Measurements from ENCODE around the gene SLIT3.

Gene SLIT3

DNA sequence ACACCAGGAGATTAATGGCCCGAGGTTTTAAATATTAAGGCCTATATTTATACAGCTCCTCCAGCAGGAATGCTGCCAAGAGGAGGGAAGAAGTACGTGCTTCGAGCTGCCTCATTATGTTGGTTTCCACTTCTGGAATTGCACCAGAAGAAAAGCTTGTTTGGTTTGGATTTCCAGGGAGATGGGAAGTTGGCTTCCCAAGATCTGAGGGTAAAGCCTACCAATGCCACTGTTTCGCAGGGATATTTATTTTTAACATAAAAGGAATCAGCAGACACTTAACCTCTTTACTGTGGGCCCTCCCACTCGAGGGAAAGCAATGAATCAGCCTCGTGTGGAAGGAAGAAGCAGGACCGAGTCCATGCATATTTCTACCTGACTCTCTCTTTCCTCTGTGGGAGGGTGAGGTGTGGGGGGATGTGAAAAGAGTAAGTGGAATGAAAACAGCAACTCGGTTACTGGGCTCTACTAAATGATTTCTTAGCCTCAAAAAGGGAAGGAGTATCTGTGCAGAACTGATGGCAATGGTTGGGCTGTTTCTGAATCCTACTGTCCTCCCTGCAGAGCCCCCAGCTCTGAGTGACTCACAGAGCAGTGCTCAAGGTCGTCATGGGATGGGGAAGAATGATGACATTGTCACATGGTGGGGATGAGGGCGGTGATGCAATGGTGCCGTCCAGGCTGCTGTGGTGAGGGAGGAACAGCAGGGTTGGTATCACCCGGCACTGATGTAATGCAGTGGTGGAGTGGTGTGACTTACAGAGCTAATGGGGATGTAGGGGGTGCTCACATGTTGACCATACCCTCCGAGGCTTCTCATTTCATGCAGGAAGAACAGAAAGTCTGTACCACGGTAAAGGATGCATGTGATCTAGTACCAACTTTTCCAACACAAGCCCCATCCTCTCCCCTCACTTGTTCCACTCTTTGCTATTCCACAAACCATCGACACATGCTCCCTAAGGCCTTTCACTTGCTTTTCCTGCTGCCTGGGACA lies 506.8 kb downstream of the SLIT3 start (continued):
- TF ChIP-seq, protein P1, sequence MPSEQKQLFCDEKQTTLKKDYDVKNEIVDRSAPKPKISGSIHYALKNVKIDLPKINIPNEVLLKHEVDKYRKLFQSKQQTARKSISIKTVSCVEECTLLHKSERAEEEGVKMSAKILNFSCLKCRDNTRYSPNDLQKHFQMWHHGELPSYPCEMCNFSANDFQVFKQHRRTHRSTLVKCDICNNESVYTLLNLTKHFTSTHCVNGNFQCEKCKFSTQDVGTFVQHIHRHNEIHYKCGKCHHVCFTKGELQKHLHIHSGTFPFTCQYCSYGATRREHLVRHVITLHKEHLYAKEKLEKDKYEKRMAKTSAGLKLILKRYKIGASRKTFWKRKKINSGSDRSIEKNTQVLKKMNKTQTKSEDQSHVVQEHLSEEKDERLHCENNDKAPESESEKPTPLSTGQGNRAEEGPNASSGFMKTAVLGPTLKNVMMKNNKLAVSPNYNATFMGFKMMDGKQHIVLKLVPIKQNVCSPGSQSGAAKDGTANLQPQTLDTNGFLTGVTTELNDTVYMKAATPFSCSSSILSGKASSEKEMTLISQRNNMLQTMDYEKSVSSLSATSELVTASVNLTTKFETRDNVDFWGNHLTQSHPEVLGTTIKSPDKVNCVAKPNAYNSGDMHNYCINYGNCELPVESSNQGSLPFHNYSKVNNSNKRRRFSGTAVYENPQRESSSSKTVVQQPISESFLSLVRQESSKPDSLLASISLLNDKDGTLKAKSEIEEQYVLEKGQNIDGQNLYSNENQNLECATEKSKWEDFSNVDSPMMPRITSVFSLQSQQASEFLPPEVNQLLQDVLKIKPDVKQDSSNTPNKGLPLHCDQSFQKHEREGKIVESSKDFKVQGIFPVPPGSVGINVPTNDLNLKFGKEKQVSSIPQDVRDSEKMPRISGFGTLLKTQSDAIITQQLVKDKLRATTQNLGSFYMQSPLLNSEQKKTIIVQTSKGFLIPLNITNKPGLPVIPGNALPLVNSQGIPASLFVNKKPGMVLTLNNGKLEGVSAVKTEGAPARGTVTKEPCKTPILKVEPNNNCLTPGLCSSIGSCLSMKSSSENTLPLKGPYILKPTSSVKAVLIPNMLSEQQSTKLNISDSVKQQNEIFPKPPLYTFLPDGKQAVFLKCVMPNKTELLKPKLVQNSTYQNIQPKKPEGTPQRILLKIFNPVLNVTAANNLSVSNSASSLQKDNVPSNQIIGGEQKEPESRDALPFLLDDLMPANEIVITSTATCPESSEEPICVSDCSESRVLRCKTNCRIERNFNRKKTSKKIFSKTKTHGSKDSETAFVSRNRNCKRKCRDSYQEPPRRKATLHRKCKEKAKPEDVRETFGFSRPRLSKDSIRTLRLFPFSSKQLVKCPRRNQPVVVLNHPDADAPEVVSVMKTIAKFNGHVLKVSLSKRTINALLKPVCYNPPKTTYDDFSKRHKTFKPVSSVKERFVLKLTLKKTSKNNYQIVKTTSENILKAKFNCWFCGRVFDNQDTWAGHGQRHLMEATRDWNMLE (tag by site-specific recombination; conservative IDR thresholded peaks at IDR 0.05; ENCODE audit: low read depth), result peak; percentile 55
- TF ChIP-seq, protein P2, sequence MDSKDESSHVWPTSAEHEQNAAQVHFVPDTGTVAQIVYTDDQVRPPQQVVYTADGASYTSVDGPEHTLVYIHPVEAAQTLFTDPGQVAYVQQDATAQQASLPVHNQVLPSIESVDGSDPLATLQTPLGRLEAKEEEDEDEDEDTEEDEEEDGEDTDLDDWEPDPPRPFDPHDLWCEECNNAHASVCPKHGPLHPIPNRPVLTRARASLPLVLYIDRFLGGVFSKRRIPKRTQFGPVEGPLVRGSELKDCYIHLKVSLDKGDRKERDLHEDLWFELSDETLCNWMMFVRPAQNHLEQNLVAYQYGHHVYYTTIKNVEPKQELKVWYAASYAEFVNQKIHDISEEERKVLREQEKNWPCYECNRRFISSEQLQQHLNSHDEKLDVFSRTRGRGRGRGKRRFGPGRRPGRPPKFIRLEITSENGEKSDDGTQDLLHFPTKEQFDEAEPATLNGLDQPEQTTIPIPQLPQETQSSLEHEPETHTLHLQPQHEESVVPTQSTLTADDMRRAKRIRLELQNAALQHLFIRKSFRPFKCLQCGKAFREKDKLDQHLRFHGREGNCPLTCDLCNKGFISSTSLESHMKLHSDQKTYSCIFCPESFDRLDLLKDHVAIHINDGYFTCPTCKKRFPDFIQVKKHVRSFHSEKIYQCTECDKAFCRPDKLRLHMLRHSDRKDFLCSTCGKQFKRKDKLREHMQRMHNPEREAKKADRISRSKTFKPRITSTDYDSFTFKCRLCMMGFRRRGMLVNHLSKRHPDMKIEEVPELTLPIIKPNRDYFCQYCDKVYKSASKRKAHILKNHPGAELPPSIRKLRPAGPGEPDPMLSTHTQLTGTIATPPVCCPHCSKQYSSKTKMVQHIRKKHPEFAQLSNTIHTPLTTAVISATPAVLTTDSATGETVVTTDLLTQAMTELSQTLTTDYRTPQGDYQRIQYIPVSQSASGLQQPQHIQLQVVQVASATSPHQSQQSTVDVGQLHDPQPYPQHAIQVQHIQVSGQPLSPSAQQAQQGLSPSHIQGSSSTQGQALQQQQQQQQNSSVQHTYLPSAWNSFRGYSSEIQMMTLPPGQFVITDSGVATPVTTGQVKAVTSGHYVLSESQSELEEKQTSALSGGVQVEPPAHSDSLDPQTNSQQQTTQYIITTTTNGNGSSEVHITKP (tag by site-specific recombination; IDR thresholded peaks at IDR 0.05), result peak; percentile 99
- no peak for TF ChIP-seq ZSCAN16 (tag by site-specific recombination; IDR thresholded peaks at IDR 0.05)
- TF ChIP-seq ZFP37 (tag by site-specific recombination; IDR thresholded peaks at IDR 0.05), result 0 out of 2 replicates have a peak, but pooled peaks have one; percentile 54
- TF ChIP-seq, protein P3, sequence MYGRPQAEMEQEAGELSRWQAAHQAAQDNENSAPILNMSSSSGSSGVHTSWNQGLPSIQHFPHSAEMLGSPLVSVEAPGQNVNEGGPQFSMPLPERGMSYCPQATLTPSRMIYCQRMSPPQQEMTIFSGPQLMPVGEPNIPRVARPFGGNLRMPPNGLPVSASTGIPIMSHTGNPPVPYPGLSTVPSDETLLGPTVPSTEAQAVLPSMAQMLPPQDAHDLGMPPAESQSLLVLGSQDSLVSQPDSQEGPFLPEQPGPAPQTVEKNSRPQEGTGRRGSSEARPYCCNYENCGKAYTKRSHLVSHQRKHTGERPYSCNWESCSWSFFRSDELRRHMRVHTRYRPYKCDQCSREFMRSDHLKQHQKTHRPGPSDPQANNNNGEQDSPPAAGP (tag by site-specific recombination; IDR thresholded peaks at IDR 0.05), result peak; percentile 95
- TF ChIP-seq ZNF561 (tag by site-specific recombination; IDR thresholded peaks at IDR 0.05; ENCODE audit: borderline replicate concordance), result no peak
- TF ChIP-seq ZFP3 (tag by site-specific recombination; IDR thresholded peaks at IDR 0.05; ENCODE audit: low read depth), result no peak
- TF ChIP-seq OVOL3 (tag by site-specific recombination; IDR thresholded peaks at IDR 0.05), result no peak
- TF ChIP-seq, protein P4, sequence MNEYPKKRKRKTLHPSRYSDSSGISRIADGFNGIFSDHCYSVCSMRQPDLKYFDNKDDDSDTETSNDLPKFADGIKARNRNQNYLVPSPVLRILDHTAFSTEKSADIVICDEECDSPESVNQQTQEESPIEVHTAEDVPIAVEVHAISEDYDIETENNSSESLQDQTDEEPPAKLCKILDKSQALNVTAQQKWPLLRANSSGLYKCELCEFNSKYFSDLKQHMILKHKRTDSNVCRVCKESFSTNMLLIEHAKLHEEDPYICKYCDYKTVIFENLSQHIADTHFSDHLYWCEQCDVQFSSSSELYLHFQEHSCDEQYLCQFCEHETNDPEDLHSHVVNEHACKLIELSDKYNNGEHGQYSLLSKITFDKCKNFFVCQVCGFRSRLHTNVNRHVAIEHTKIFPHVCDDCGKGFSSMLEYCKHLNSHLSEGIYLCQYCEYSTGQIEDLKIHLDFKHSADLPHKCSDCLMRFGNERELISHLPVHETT (tag by site-specific recombination; IDR thresholded peaks at IDR 0.05), result peak; percentile 90
- TF ChIP-seq, protein P5, sequence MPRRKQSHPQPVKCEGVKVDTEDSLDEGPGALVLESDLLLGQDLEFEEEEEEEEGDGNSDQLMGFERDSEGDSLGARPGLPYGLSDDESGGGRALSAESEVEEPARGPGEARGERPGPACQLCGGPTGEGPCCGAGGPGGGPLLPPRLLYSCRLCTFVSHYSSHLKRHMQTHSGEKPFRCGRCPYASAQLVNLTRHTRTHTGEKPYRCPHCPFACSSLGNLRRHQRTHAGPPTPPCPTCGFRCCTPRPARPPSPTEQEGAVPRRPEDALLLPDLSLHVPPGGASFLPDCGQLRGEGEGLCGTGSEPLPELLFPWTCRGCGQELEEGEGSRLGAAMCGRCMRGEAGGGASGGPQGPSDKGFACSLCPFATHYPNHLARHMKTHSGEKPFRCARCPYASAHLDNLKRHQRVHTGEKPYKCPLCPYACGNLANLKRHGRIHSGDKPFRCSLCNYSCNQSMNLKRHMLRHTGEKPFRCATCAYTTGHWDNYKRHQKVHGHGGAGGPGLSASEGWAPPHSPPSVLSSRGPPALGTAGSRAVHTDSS (tag by site-specific recombination; IDR thresholded peaks at IDR 0.05), result no peak
- TF ChIP-seq WT1 (tag by site-specific recombination; IDR thresholded peaks at IDR 0.05), result peak; percentile 82
- TF ChIP-seq, protein P6, sequence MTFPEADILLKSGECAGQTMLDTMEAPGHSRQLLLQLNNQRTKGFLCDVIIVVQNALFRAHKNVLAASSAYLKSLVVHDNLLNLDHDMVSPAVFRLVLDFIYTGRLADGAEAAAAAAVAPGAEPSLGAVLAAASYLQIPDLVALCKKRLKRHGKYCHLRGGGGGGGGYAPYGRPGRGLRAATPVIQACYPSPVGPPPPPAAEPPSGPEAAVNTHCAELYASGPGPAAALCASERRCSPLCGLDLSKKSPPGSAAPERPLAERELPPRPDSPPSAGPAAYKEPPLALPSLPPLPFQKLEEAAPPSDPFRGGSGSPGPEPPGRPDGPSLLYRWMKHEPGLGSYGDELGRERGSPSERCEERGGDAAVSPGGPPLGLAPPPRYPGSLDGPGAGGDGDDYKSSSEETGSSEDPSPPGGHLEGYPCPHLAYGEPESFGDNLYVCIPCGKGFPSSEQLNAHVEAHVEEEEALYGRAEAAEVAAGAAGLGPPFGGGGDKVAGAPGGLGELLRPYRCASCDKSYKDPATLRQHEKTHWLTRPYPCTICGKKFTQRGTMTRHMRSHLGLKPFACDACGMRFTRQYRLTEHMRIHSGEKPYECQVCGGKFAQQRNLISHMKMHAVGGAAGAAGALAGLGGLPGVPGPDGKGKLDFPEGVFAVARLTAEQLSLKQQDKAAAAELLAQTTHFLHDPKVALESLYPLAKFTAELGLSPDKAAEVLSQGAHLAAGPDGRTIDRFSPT (tag by site-specific recombination; IDR thresholded peaks at IDR 0.05), result peak; percentile 95
- TF ChIP-seq ZIC2 (tag by site-specific recombination; IDR thresholded peaks at IDR 0.05), result peak; percentile 79
- no peak for TF ChIP-seq ZNF658 (tag by site-specific recombination; IDR thresholded peaks at IDR 0.05)
- TF ChIP-seq ZNF76 (tag by site-specific recombination; IDR thresholded peaks at IDR 0.05; ENCODE audit: borderline replicate concordance, low read depth), result peak; percentile 50; the same call in 1 of the 2 replicates
- TF ChIP-seq ZNF629 (tag by site-specific recombination; IDR thresholded peaks at IDR 0.05), result peak; percentile 97
- peak; percentile 94 for TF ChIP-seq ZBTB17 (tag by site-specific recombination; IDR thresholded peaks at IDR 0.05)
- TF ChIP-seq, protein P7, sequence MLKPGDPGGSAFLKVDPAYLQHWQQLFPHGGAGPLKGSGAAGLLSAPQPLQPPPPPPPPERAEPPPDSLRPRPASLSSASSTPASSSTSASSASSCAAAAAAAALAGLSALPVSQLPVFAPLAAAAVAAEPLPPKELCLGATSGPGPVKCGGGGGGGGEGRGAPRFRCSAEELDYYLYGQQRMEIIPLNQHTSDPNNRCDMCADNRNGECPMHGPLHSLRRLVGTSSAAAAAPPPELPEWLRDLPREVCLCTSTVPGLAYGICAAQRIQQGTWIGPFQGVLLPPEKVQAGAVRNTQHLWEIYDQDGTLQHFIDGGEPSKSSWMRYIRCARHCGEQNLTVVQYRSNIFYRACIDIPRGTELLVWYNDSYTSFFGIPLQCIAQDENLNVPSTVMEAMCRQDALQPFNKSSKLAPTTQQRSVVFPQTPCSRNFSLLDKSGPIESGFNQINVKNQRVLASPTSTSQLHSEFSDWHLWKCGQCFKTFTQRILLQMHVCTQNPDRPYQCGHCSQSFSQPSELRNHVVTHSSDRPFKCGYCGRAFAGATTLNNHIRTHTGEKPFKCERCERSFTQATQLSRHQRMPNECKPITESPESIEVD (tag by site-specific recombination; IDR thresholded peaks at IDR 0.05), result no peak
